Spleen (tissue), 7 donors: Measurements from ENCODE around the gene ADD2.

Experiments used
- CTCF ChIP-seq, 11 experiments: fragments of 200-600 bp in 7 of 11; fragments of 450-650 bp in 4 of 11; sonication (generic) in 4 of 11; IDR thresholded peaks in 8 of 11; conservative IDR thresholded peaks in 3 of 11; 1 replicate in 7 of 11; 2 replicates in 4 of 11; pipeline versions ENCODE4 v1.4.0 to v1.8.0; 2016 to 2021; ENCODE audit warnings: antibody characterized with exemption in 11 of 11, inconsistent platforms in 4 of 11, mild to moderate bottlenecking in 1 of 11
- POLR2A ChIP-seq, 3 donors: fragments of 450-650 bp; IDR thresholded peaks; one replicate each; pipeline ENCODE4 v1.5.1; 2017; ENCODE audit warnings: antibody characterized with exemption in 3 of 3, mild to moderate bottlenecking in 1 of 3
- donor health status: DM: no; HTN: no; CAD: no; lungs with moderate emphysema.
- donor health status: DM: no; HTN: no; CAD: no.
- donor health status: DM: no; HTN: no; CAD: no.

- TF ChIP-seq CTCF (IDR thresholded peaks at IDR 0.05 in 8 of 11, conservative IDR thresholded peaks at IDR 0.05 in 3 of 11) (no peak), POLR2A (IDR thresholded peaks at IDR 0.05) (no peak)
These were observed 76.4 kb downstream of the ADD2 start for GRCh38 chr2:70691497-70692140.
